HCT116 (cell line): ENCODE data around the gene LRBA. TPM values are rescaled to one million over a fixed set of nuclear protein-coding genes. Genes with fewer than 3 reads are reported as not detected.

Experiments
- ATAC-seq: fragments of 200-7000 bp; cut with Tn5 transposase; 2 replicates; pipeline ENCODE4 v1.9.1; 2020; ENCODE audit warnings: mild to moderate bottlenecking, moderate library complexity
- BruUV-seq: library from RNA; stranded (reverse); fragments of 400-500 nt; replicated peaks from 2 replicates; lab custom pipeline; 2021; lab: Mats Ljungman, UMichigan
- CTCF ChIA-PET: fragments of 300-600 bp; sonication (Branson Sonifier 250); formaldehyde crosslinking; loops from one replicate; lab custom pipeline; 2021; ENCODE audit warnings: antibody characterized with exemption; lab: Charles Lee
- POLR2A ChIA-PET: fragments of 300-600, 350-600 bp; sonication (Branson Sonifier 250); formaldehyde crosslinking; loops from one replicate; lab custom pipeline; 2021; ENCODE audit warnings: antibody characterized with exemption; lab: Charles Lee
- RAD21 ChIA-PET, 2 experiments: fragments of 300-600 bp; sonication (Branson Sonifier 250); formaldehyde crosslinking; loops; one replicate each; lab custom pipeline; 2023; ENCODE audit warnings: low total read pairs in 2 of 2; ENCODE audit not compliant: uncharacterized antibody in 2 of 2, unreplicated experiment in 2 of 2, low non-redundant PET in 1 of 2; lab: Charles Lee
- DNase-seq: peaks from one replicate; pipeline ENCODE4 v3.0.0-alpha.2; 2010; ENCODE audit warnings: low read depth, low spot score
- H2AFZ ChIP-seq: fragments of 200-600 bp; shearing (Covaris generic), sonication (generic); 2 replicates; pipeline ENCODE4 v1.6.1; 2017; ENCODE audit warnings: low read depth, mixed run types, mixed read lengths, antibody characterized with exemption, low read length; ENCODE audit not compliant: poor library complexity, severe bottlenecking
- H3K27ac ChIP-seq: 2 replicates; pipeline ENCODE4 v1.5.1; 2012; ENCODE audit warnings: low read depth, low read length
- H3K27me3 ChIP-seq: fragments of 200-600 bp; sonication (generic); 2 replicates; pipeline ENCODE4 v1.6.1; 2016; ENCODE audit warnings: mixed run types, low read length, mixed read lengths; ENCODE audit not compliant: insufficient read depth
- H3K36me3 ChIP-seq, 2 experiments: fragments of 200-500 bp in 1 of 2; fragments of 200-600 bp in 1 of 2; sonication (Bioruptor generic) in 1 of 2; sonication (generic) in 1 of 2; 2 replicates each; pipeline versions ENCODE4 v1.5.1 to v1.6.1; 2014 to 2016; ENCODE audit warnings: low read length in 2 of 2, inconsistent platforms in 1 of 2, mixed read lengths in 1 of 2, mixed run types in 1 of 2; ENCODE audit not compliant: insufficient read depth in 2 of 2, control insufficient read depth in 1 of 2
- H3K4me1 ChIP-seq, 2 experiments: fragments of 200-600 bp in 1 of 2; sonication (generic) in 1 of 2; 2 replicates each; pipeline versions ENCODE4 v1.5.1 to v1.6.1; 2012 to 2017; ENCODE audit warnings: low read length in 2 of 2, inconsistent platforms in 1 of 2, mild to moderate bottlenecking in 1 of 2, mixed read lengths in 1 of 2, mixed run types in 1 of 2, moderate library complexity in 1 of 2; ENCODE audit not compliant: insufficient read depth in 2 of 2, control insufficient read depth in 1 of 2
- H3K4me2 ChIP-seq: fragments of 200-600 bp; sonication (generic); 2 replicates; pipeline ENCODE4 v1.6.1; 2017; ENCODE audit warnings: mixed run types, low read length, mixed read lengths
- H3K4me3 ChIP-seq, 2 experiments: fragments of 200-600 bp in 1 of 2; sonication (generic) in 1 of 2; replicated peaks in 1 of 2; 2 replicates each; pipeline ENCODE4 v1.5.1; 2011 to 2016; ENCODE audit warnings: low read length in 2 of 2, control low read depth in 1 of 2, low read depth in 1 of 2, mild to moderate bottlenecking in 1 of 2, mixed read lengths in 1 of 2, mixed run types in 1 of 2
- H3K79me2 ChIP-seq: fragments of 200-600 bp; sonication (generic); 2 replicates; pipeline ENCODE4 v1.6.1; 2017; ENCODE audit warnings: mild to moderate bottlenecking, mixed run types, low read length, moderate library complexity, mixed read lengths; ENCODE audit not compliant: insufficient read depth
- H3K9ac ChIP-seq: fragments of 200-600 bp; sonication (generic); 2 replicates; pipeline ENCODE4 v1.6.1; 2016; ENCODE audit warnings: low read length, mixed read lengths
- H3K9me2 ChIP-seq: fragments of 200-600 bp; sonication (generic), shearing (Covaris generic); 2 replicates; pipeline ENCODE4 v1.6.1; 2017; ENCODE audit warnings: mixed run types, mild to moderate bottlenecking, moderate library complexity; ENCODE audit not compliant: insufficient read depth
- H3K9me3 ChIP-seq, 2 experiments: fragments of 200-500 bp in 1 of 2; fragments of 200-600 bp in 1 of 2; sonication (Bioruptor generic) in 1 of 2; sonication (generic) in 1 of 2; 2 replicates each; pipeline ENCODE4 v1.6.1; 2014 to 2017; ENCODE audit warnings: low read length in 2 of 2, mixed read lengths in 2 of 2, inconsistent platforms in 1 of 2, low read depth in 1 of 2, mild to moderate bottlenecking in 1 of 2, mixed run types in 1 of 2, moderate library complexity in 1 of 2; ENCODE audit not compliant: control insufficient read depth in 1 of 2, insufficient read depth in 1 of 2
- H4K20me1 ChIP-seq: fragments of 200-600 bp; sonication (generic), shearing (Covaris generic); 2 replicates; pipeline ENCODE4 v1.6.1; 2017; ENCODE audit warnings: mixed run types, mild to moderate bottlenecking, moderate library complexity; ENCODE audit not compliant: insufficient read depth
- CBX3 ChIP-seq: IDR thresholded peaks from 2 replicates; pipeline ENCODE4 v1.6.1; 2012; ENCODE audit warnings: low read depth
- ELF1 ChIP-seq: IDR thresholded peaks from 2 replicates; pipeline ENCODE4 v1.6.1; 2012; ENCODE audit warnings: low read depth, borderline replicate concordance
- EZH2 ChIP-seq: fragments of 200-600 bp; sonication (generic); IDR thresholded peaks from 2 replicates; pipeline ENCODE4 v1.6.1; 2017; ENCODE audit warnings: antibody characterized with exemption, mixed run types
- EZH2phosphoT487 ChIP-seq: fragments of 200-600 bp; IDR thresholded peaks from 2 replicates; pipeline ENCODE4 v1.6.1; 2018; ENCODE audit warnings: antibody characterized with exemption, borderline replicate concordance
- FOSL1 ChIP-seq: IDR thresholded peaks from 2 replicates; pipeline ENCODE4 v1.6.1; 2012; ENCODE audit warnings: low read depth
- POLR2A ChIP-seq: IDR thresholded peaks from 2 replicates; pipeline ENCODE4 v1.7.0; 2011; ENCODE audit warnings: borderline replicate concordance; ENCODE audit not compliant: insufficient read depth, insufficient read length; ENCODE audit errors: extremely low read depth
- POLR2AphosphoS5 ChIP-seq: IDR thresholded peaks from 2 replicates; pipeline ENCODE4 v1.6.1; 2011; ENCODE audit warnings: mild to moderate bottlenecking, low read depth, low read length, moderate library complexity
- RAD21 ChIP-seq: IDR thresholded peaks from 2 replicates; pipeline ENCODE4 v1.6.1; 2012; ENCODE audit warnings: low read depth, mild to moderate bottlenecking
- SIN3A ChIP-seq: IDR thresholded peaks from 2 replicates; pipeline ENCODE4 v1.6.1; 2012; ENCODE audit warnings: low read depth
- SP1 ChIP-seq: IDR thresholded peaks from 2 replicates; pipeline ENCODE4 v1.6.1; 2012; ENCODE audit warnings: low read depth
- TCF7L2 ChIP-seq: IDR thresholded peaks from 2 replicates; pipeline ENCODE4 v1.7.0; 2011; ENCODE audit warnings: borderline replicate concordance, inconsistent platforms; ENCODE audit not compliant: insufficient read depth, insufficient read length; ENCODE audit errors: extremely low read depth
- YY1 ChIP-seq: IDR thresholded peaks from 2 replicates; pipeline ENCODE4 v1.6.1; 2011; ENCODE audit warnings: low read length, low read depth, moderate library complexity, mild to moderate bottlenecking; ENCODE audit not compliant: insufficient replicate concordance; ENCODE audit errors: extremely low read depth
- ZFX ChIP-seq: fragments of 450-650 bp; IDR thresholded peaks from 2 replicates; pipeline ENCODE4 v1.6.1; 2017
- ZNF274 ChIP-seq: fragments of 200-500 bp; sonication (Bioruptor generic); IDR thresholded peaks from 2 replicates; pipeline ENCODE4 v1.6.1; 2014; ENCODE audit warnings: mild to moderate bottlenecking, low read depth, low read length, inconsistent platforms
- intact Hi-C: fragments of 100-400 bp; cut with micrococcal nuclease; formaldehyde crosslinking; loops from 2 replicates; pipeline ENCODE4 v1.10.0; 2022
- total RNA-seq: library from RNA; stranded (reverse); gene quantifications from one replicate; pipeline ENCODE4 v1.2.1, GENCODE V29; 2021; ENCODE audit not compliant: unreplicated experiment
- TF ChIP-seq, protein P1 (sequence below): IDR thresholded peaks from 2 replicates; pipeline ENCODE4 v1.6.1; 2012

The LRBA gene
- total RNA-seq, 1 experiment from 2014 or later: 79.8 TPM

DNA sequence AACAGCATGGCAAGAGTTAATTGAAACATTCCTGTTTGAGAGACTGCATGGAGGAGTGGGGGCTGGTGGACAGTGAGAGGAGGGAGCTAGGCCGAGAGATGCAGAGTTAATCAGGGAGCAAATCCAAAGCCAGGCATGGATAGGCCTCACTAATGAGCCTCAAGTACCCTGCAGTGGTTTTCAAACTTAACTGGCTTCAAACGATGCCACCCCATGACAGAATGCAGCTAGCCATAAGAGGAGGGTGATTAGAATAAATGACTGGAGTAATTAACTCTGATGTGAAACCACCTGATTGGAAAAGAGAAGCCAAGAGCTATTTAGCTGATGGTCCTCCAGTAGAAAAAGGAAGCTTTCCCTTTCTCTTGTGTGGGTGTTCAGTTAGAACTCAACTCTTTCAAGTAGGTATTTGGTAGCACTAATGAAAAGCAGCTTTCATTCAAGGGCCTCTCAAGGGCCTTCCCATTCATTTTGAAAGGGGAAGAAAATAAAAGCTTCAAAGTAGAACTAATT lies 648.5 kb downstream of the LRBA start:
- H3K79me2 ChIP-seq: no peaks in the 10 kb centered on the region
- ChIA-PET CTCF (no interaction called here), POLR2A (no interaction called here), RAD21 (no interaction called here)
- H3K9me2 ChIP-seq: no peaks in the 10 kb centered on the region
- DNase-seq (no peak), ATAC-seq (no peak)
- H4K20me1 ChIP-seq: no peaks in the 10 kb centered on the region
- H3K4me3 ChIP-seq: no peak overlapping the region
- TF ChIP-seq CBX3: no peak
- no peaks in the 10 kb centered on the region for H3K36me3 ChIP-seq
- H3K27ac ChIP-seq: no peak overlapping the region
- no peak overlapping the region for H3K4me2 ChIP-seq
- no TSS peak for BruUV-seq
- intact Hi-C loops: no loop called here
- no peak overlapping the region for H3K9ac ChIP-seq
- no peaks in the 10 kb centered on the region for H3K27me3 ChIP-seq
- no peaks in the 10 kb centered on the region for H3K4me1 ChIP-seq
- H2AFZ ChIP-seq: no peak overlapping the region
- H3K9me3 ChIP-seq: no peaks in the 10 kb centered on the region

DNA sequence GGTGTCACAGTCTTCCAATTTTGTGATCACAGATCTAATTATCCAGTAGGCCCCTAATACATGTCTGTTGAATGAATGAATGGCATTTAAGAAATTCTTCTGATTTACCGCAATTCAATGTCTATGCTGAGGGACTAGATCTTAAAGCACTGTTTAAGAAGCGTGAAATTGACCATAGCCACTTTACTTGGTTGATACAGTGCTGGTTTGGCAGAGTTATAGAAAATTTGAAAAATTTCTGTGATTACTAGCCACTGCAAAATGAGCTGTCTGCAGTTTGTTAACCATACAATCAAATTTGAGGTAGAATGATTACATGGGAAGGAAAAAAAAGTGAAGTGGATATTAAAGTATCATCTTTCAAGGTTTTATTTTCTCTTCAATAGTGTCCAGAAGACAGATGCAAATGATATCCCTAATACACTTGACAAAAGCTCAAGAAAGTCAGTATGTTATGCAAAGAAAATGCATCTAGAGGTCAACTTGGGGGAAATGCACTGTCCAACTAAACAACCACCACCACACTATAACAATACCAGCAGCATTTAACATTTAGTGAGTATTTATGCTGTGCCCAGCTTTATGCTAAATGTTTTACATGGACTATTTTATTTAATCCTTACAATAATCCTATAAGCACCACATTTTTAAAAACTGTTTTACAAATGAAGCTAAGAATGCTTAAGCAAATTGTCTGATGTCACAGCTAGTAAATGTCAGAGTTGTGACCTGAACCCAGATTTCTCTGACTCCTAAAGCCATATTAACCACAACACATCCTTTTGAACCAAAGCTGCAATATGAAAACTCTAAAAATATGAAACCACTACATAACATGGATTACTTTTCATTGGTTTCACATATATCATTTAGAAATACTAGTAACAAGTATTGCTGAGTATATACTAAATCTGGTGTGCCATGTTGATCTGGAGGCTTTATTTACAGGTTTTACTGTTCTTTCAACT lies 651.1 kb downstream of the LRBA start:
- no peak overlapping the region for H3K4me3 ChIP-seq
- no peak overlapping the region for H3K4me2 ChIP-seq
- RAD21 ChIA-PET: no interaction called here
- TF ChIP-seq RAD21 (no peak), ZFX (no peak), TCF7L2 (no peak), POLR2AphosphoS5 (no peak), ZNF274 (no peak), FOSL1 (no peak), EZH2phosphoT487 (no peak), SIN3A (no peak), SP1 (no peak), ELF1 (no peak), EZH2 (no peak), YY1 (no peak), POLR2A (no peak)
- TF ChIP-seq, protein P1, sequence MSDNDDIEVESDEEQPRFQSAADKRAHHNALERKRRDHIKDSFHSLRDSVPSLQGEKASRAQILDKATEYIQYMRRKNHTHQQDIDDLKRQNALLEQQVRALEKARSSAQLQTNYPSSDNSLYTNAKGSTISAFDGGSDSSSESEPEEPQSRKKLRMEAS: no peak
- no TSS peak for BruUV-seq
- no peaks in the 10 kb centered on the region for H3K9me2 ChIP-seq
- no peak overlapping the region for H3K27ac ChIP-seq
- no peaks in the 10 kb centered on the region for H3K9me3 ChIP-seq
- DNase-seq (no peak), ATAC-seq (no peak)
- H3K4me1 ChIP-seq: no peaks in the 10 kb centered on the region
- no peaks in the 10 kb centered on the region for H3K79me2 ChIP-seq
- intact Hi-C loops: no loop called here
- H3K36me3 ChIP-seq: no peaks in the 10 kb centered on the region
- H4K20me1 ChIP-seq: no peaks in the 10 kb centered on the region
- H3K9ac ChIP-seq: no peak overlapping the region
- POLR2A ChIA-PET: no interaction called here
- H3K27me3 ChIP-seq: no peaks in the 10 kb centered on the region
- CTCF ChIA-PET: no interaction called here
- H2AFZ ChIP-seq: no peak overlapping the region
